ENCODE results near the gene AGER.
"Not testable (repeated sequence)": the region's sequence is repeated elsewhere in the genome, so short reads cannot be mapped to it uniquely, and the experiment has no call there.

AGER gene

DNA sequence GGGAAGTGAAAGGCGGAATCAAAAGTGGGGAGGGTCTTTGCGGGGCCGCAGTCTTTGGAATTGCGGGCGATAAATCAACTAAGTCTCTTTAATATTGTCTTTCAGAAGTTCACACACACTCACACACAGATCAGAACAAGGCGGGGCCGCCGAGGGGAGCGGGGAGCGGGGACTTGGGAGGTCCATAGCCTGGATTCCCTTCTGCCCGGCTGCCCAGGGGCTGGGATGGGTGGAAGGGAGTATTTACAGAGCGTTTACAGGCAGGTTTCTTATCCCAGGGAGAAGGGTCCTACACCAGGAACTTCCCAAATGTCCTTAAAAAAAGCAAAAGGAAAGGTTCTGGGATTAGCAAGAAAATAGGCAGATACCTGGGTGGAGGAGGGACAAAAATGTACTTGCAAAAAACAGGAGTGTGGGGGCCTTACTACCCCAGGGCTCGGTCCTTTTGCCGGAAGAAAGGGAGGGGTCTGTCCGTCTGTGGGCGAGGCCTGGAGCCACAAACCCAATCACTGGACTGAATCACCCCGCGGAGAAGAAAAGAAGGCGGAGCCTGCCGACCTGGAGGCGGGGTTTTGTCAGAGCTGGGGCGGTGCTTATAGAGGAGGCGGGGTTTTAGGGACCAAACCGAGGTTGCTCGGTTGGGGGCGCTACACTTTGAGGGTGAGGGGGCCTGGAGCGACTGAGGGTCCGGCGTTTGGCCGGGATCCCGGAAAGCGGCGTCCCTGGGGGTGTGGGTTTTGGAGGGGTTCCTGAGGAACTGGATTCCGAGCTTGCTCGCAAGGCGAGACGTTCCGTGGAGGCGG, 35.6 kb downstream of the AGER start:
- peak; percentile 55 for DNase-seq (ENCODE audit: low read depth)

DNA sequence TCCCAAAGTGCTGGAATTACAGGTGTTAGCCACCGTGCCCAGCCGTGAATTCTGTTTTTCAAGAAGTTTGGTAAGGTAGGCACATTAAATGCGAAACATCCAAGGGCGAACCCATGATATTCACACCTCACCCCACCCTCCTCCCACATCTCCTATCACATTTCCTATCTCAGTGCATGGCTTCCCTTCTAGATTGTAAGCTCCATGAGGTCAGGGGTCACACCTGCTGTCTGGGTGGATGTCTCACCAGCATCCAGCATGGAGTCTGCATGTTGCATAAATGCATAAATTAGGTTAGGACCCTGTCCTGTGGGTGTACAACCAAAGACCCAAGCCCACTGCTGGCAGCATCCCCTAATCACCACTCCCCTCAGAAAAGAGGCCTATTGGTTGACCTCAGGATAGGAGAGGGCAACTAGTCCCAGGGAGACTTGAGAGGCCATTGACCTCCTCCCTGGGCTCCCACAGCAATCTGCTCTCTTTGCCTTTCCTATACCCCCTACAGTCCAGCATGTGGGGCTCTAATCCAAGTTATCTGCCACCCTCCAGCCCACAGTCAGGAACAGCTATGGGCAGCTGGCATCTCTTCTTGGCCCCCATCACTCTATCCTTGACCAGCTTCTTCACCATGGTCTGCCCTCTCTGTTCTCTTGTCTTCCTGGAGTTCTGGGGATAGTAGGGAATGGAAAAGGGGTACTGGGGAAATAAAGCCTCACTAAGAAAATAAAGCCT, 36.5 kb downstream of the AGER start:
- no peak for DNase-seq (ENCODE audit: low read depth)

GRCh38 chr6:32146687-32147086, 37.4 kb downstream of the AGER start:
- no peak for DNase-seq (ENCODE audit: low read depth)

DNA sequence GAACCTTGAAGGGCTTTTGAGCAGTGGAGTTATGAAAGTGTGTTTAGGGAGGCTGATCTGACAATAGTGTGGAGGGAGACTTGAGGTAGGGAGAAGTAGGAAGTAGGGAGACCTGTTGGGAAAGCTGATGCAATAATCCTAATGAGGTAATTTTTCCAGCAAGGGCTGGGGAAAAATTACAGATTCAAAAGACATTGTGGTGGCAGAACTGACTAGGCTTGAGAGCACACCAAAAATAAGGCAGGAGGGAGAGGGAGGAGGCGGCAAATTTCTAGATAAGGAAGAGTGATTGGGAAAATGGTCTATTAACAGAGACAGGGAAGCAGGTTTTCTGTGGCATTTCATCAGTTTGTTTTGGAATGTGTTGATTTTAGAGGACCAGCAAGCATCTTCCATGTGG, 37.8 kb downstream of the AGER start:
- no peak for DNase-seq (ENCODE audit: low read depth)

- DNase-seq (ENCODE audit: low read depth), result not testable (repeated sequence)
These were observed 39.8 kb downstream of the AGER start for GRCh38 chr6:32144238-32144637.

GRCh38 chr6:32140420-32141046, 43.5 kb downstream of the AGER start:
- no peak for DNase-seq (ENCODE audit: low read depth)

DNA sequence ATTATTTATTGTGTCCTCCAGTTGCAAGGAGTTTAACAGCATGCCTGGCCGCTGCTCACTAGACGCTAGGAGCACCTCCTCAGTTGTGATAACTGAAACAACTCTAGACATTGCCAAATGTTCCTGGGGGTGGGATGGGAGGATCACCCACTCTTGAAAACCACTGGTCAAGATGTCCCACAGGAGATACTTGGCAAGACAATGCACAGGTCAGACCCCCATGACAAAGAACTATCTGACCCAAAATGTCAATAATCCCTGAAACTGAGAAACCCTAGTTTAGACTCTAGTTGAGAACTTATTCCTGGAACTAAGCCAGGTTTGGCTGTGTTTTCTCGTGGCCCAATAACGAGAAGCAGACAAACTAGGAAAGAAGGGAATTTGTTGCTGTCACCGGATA, 44.5 kb downstream of the AGER start:
- no peak for DNase-seq (ENCODE audit: low read depth)

GRCh38 chr6:32137454-32137853, 46.6 kb downstream of the AGER start:
- no peak for DNase-seq (ENCODE audit: low read depth)

DNA sequence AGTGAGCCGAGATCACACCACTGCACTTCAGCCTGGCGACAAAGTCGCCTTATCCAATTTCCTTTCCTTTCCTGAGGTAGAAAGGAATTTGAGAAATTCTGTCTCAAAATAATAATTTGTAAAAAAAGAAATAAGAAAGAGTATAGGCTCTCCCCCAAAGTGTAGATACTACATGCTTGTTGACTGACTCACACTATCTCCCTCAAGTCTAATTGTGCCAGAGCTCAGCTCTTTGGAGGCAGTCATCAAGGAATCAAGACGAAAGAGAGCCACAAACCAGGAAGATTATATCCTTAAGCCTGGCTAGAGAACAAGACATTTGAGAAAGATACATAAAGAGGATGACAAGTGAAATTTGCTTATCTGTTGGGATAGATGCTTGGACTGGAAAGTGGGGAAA, 50.3 kb downstream of the AGER start:
- DNase-seq (ENCODE audit: low read depth), result no peak

DNA sequence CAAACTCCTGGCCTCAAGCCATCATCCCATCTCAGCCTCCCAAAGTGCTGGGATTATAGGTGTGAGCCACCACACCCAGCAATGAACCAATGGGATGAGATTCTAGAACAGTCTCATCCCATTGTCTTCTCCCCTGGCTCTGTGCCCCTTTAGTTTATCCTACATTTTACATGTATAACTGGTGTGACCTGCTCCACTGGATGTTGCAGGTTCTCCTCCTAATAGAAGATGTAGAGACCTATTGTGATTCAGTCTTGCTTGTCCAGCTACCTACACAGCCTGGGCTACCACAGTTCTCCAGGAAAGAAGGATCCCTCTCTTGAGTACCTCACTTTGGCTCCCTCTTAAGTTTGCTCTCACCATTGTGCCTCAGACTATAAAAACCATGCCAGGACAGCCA, 51.9 kb downstream of the AGER start:
- DNase-seq (ENCODE audit: low read depth), result no peak

- DNase-seq (ENCODE audit: low read depth), result no peak
These were observed 52.6 kb downstream of the AGER start for GRCh38 chr6:32131439-32131948.

All from stimulated activated CD4-positive, alpha-beta T cell treated with anti-CD3 and anti-CD28 coated beads, Interleukin-2, amount 100 ng/mL, for 4 hours (primary cell).